Right lobe of liver (tissue), 6 donors: ENCODE data around the gene GNAZ. TPM values are rescaled to one million over a fixed set of nuclear protein-coding genes. Genes with fewer than 3 reads are reported as not detected.
"Not testable (repeated sequence)": the region's sequence is repeated elsewhere in the genome, so short reads cannot be mapped to it uniquely, and the experiment has no call there.

Experiments
- ATAC-seq, 4 donors: fragments of 200-7000 bp; cut with Tn5 transposase; one replicate each; pipeline ENCODE4 v1.9.1; 2020; ENCODE audit warnings: mild to moderate bottlenecking in 4 of 4, moderate library complexity in 4 of 4
- DNase-seq, 3 donors: peaks; one replicate each; pipeline ENCODE4 v3.0.0-alpha.2; 2020
- H3K27ac ChIP-seq, 3 donors: fragments of 200-600 bp; one replicate each; pipeline ENCODE4 v1.8.0; 2022
- H3K27me3 ChIP-seq, 2 donors: fragments of 200-600 bp; one replicate each; pipeline ENCODE4 v1.8.0; 2022
- H3K36me3 ChIP-seq, 4 donors: fragments of 200-600 bp; sonication (generic) in 1 of 4; one replicate each; pipeline versions ENCODE4 v1.5.1 to v1.8.0; 2017 to 2022; ENCODE audit warnings: control low read depth in 1 of 4
- H3K4me1 ChIP-seq, 4 donors: fragments of 200-600 bp; sonication (generic) in 1 of 4; one replicate each; pipeline versions ENCODE4 v1.5.1 to v1.8.0; 2017 to 2022; ENCODE audit warnings: control low read depth in 1 of 4
- H3K4me3 ChIP-seq, 3 donors: fragments of 200-600 bp; one replicate each; pipeline ENCODE4 v1.8.0; 2022
- H3K9me3 ChIP-seq, 4 donors: fragments of 200-600 bp; sonication (generic) in 1 of 4; one replicate each; pipeline versions ENCODE4 v1.5.1 to v1.8.0; 2017 to 2022; ENCODE audit warnings: control low read depth in 1 of 4
- POLR2A ChIP-seq: fragments of 450-650 bp; IDR thresholded peaks from one replicate; pipeline ENCODE4 v1.6.1; 2017; ENCODE audit warnings: antibody characterized with exemption, mild to moderate bottlenecking
- WGBS: methylation state at CpG from one replicate; pipeline ENCODE4 v1.1.6; 2018; ENCODE audit warnings: low coverage, low lambda C conversion rate; ENCODE audit not compliant: insufficient coverage; ENCODE audit errors: missing lambda C conversion rate; 5-methylcytosine and 5-hydroxymethylcytosine counted together
- intact Hi-C, 2 donors: fragments of 100-400 bp; cut with DNase I; formaldehyde crosslinking; loops; one replicate each; pipeline versions ENCODE4 v1.11.2 to v1.14.1; 2022
- long read RNA-seq: library from polyadenylated mRNA; unstranded; transcript quantifications from one replicate; pipeline ENCODE4 v2.0.0, GENCODE V29; 2019
- total RNA-seq, 6 experiments: library from RNA; depleted of rRNA in 2 of 6; stranded (reverse); fragments of >200 nt in 2 of 6; fragmentation: NEBNext Ultra II Directional in 3 of 6; extraction: Animal tissue kit (Norgen Biotek cat#: 25700) in 3 of 6; gene quantifications; one replicate each; pipeline versions ENCODE4 v1.1.0 to v1.2.4, GENCODE V29; 2016 to 2023
- TF ChIP-seq, protein P1 (sequence below), 4 donors: fragments of 200-600 bp in 3 of 4; fragments of 450-650 bp in 1 of 4; IDR thresholded peaks; one replicate each; pipeline versions ENCODE4 v1.5.1 to v1.8.0; 2016 to 2022; ENCODE audit warnings: antibody characterized with exemption in 4 of 4, mild to moderate bottlenecking in 2 of 4
- donor health status: DM: no; HTN: yes; CAD: no.
- donor health status: DM: no; HTN: no; CAD: no.
- donor health status: DM: no; HTN: no; CAD: no.
- donor health status: DM: no; HTN: yes; CAD: no.
- donor health status: DM: no; HTN: yes; CAD: no.

The GNAZ gene
- 1 to 10 TPM in 2 of 6 experiments, under 1 TPM in 4; 0.15 to 1.5 (median 0.53) TPM for total RNA-seq
- long read RNA-seq = 0 reads

- ATAC-seq = no peak
Observed at GRCh38 chr22:23070418-23071229, at the start of gene GNAZ. TSS of gene GNAZ (plus strand) at chr22:23070519. CDS start at chr22:23095696, 25,177 bp downstream.

DNA sequence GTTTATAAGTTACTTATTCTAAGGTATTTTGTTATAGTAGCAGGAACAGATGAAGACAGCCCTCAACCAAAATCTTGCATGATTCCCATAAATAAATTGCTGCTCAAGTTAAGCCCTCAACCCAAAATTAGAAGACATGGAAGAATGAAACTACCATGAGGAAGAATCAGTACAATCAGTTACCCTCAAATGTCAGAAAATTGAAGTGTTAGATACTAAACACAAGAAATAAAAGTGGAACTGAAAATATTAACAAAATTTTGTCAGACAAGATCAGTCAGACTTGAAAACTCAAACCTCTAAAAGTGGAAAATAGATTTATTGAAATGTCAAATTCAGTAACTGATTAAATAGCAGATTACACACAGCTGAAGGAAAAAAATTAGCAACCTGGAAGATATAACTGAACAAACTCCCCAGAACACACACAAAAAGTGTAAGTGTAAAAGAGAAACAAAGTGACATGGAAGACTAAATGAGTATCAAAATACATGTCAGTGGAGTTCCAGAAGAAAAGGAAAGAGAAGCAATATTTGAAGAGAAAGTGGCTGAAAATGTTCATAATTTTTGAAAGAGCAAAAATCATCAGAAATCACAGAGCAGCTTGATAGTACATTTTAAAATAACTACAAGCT is 49.5 kb upstream of the GNAZ start:
- ATAC-seq (no peak), DNase-seq (no peak)
- H3K4me1 ChIP-seq = no peaks in the 10 kb centered on the region
- TF ChIP-seq, protein P1, sequence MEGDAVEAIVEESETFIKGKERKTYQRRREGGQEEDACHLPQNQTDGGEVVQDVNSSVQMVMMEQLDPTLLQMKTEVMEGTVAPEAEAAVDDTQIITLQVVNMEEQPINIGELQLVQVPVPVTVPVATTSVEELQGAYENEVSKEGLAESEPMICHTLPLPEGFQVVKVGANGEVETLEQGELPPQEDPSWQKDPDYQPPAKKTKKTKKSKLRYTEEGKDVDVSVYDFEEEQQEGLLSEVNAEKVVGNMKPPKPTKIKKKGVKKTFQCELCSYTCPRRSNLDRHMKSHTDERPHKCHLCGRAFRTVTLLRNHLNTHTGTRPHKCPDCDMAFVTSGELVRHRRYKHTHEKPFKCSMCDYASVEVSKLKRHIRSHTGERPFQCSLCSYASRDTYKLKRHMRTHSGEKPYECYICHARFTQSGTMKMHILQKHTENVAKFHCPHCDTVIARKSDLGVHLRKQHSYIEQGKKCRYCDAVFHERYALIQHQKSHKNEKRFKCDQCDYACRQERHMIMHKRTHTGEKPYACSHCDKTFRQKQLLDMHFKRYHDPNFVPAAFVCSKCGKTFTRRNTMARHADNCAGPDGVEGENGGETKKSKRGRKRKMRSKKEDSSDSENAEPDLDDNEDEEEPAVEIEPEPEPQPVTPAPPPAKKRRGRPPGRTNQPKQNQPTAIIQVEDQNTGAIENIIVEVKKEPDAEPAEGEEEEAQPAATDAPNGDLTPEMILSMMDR (IDR thresholded peaks at IDR 0.05) = no peak
- no peak for TF ChIP-seq POLR2A
- H3K27me3 ChIP-seq = no peaks in the 10 kb centered on the region
- no peak overlapping the region for H3K27ac ChIP-seq
- intact Hi-C loops = no loop called here
- H3K4me3 ChIP-seq = no peak overlapping the region
- no peaks in the 10 kb centered on the region for H3K9me3 ChIP-seq
- no peaks in the 10 kb centered on the region for H3K36me3 ChIP-seq

More at GRCh38 chr22:23070418-23071229, at the start of gene GNAZ:
- no peak within 1 kb of the TSS for H3K27ac ChIP-seq
- 4% methylated on average over 10 of the region's 87 CpGs for WGBS
- intact Hi-C loops = no loop called here
- peak within 1 kb of the TSS; percentile 47 to 61 (median 50) for H3K4me3 ChIP-seq
- TF ChIP-seq, protein P1 (IDR thresholded peaks at IDR 0.05) = no peak
- TF ChIP-seq POLR2A = no peak
- no peaks in the 10 kb centered on the region for H3K9me3 ChIP-seq
- H3K27me3 ChIP-seq = no peaks in the 10 kb centered on the region
- H3K4me1 ChIP-seq = peaks cover 0 to 5% (median 0%) of the 10 kb centered on the region in 4 donors
- H3K36me3 ChIP-seq = no peaks in the 10 kb centered on the region
- DNase-seq = peak; percentile 32 to 56 (median 47)

- intact Hi-C loops, H3K4me1 ChIP-seq, H3K27ac ChIP-seq, H3K9me3 ChIP-seq, H3K4me3 ChIP-seq, H3K36me3 ChIP-seq, DNase-seq, ATAC-seq, H3K27me3 ChIP-seq: not testable (repeated sequence)
- WGBS = 52% methylated on average over 3 of the region's 3 CpGs
Observed at GRCh38 chr22:23021660-23022353, 48.5 kb upstream of the GNAZ start.

- Histone ChIP-seq H3K4me1 (no peaks in the 10 kb centered on the region), H3K27me3 (no peaks in the 10 kb centered on the region), H3K4me3 (no peak overlapping the region), H3K36me3 (no peaks in the 10 kb centered on the region), H3K27ac (no peak overlapping the region), H3K9me3 (no peaks in the 10 kb centered on the region)
- TF ChIP-seq POLR2A = no peak
- TF ChIP-seq, protein P1 (IDR thresholded peaks at IDR 0.05) = no peak
- 56% methylated on average over 2 of the region's 2 CpGs for WGBS
- ATAC-seq (no peak), DNase-seq (no peak)
- intact Hi-C loops = no loop called here
Observed at GRCh38 chr22:23023294-23023693, 47.0 kb upstream of the GNAZ start.

DNA sequence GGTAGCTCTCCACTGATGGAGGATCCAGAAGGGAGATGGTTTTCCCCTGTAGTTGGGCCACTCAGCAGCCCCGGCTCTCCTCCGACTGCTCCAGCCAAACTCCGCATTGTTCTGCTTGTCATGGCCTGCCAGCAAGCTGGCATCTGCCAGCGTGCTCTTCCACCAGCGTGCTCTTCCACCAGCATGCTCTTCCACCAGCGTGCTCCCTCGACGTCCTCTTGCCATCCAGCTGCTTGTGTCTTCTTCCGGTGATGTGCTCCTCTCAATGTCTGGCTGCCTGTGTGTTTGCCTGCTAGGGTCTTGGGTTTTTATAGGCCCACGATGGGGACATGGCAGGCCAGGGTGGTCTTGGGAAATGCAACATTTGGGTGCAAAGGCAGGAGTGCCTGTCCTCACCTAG is 43.5 kb upstream of the GNAZ start:
- Histone ChIP-seq H3K36me3 (no peaks in the 10 kb centered on the region), H3K27ac (no peak overlapping the region), H3K4me1 (no peaks in the 10 kb centered on the region), H3K4me3 (no peak overlapping the region), H3K9me3 (no peaks in the 10 kb centered on the region), H3K27me3 (no peaks in the 10 kb centered on the region)
- ATAC-seq (no peak), DNase-seq (no peak)
- intact Hi-C loops = no loop called here
- TF ChIP-seq, protein P1 (IDR thresholded peaks at IDR 0.05) = no peak
- no peak for TF ChIP-seq POLR2A
- 80% methylated on average over 1 of the region's 10 CpGs for WGBS

DNA sequence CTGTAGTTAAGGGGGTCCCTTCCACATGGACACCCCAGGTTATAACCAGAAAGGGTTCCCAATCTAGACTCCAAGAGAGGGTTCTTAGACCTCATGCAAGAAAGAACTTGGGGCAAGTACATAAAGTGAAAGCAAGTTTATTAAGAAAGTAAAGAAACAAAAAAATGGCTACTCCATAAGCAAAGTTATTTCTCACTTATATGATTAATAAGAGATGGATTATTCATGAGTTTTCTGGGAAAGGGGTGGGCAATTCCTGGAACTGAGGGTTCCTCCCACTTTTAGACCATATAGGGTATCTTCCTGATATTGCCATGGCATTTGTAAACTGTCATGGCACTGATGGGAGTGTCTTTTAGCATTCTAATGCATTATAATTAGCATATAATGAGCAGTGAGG is 42.5 kb upstream of the GNAZ start:
- intact Hi-C loops, H3K4me1 ChIP-seq, H3K27ac ChIP-seq, H3K36me3 ChIP-seq, DNase-seq, H3K9me3 ChIP-seq, H3K4me3 ChIP-seq, H3K27me3 ChIP-seq, ATAC-seq: not testable (repeated sequence)
